Thoracic aorta (tissue), 2 donors: ENCODE measurements around the gene AVEN. TPM values are rescaled to one million over a fixed set of nuclear protein-coding genes. Genes with fewer than 3 reads are reported as not detected.

Experiments
- ATAC-seq: fragments of 150-250 bp; one replicate; pipeline ENCODE4 v1.8.0; 2017; ENCODE audit warnings: low read depth; ENCODE audit not compliant: insufficient number of reproducible peaks, low FRiP score
- DNase-seq: peaks from one replicate; pipeline ENCODE4 v3.0.0-alpha.2; 2020; ENCODE audit warnings: low spot score
- H3K27ac ChIP-seq, 2 donors: fragments of 200-600 bp; sonication (generic); 1 replicate in 1 of 2; 2 replicates in 1 of 2; pipeline ENCODE4 v1.5.1; 2016; ENCODE audit warnings: mild to moderate bottlenecking in 2 of 2, moderate library complexity in 2 of 2
- H3K27me3 ChIP-seq: fragments of 200-600 bp; sonication (generic); replicated peaks from 2 replicates; pipeline ENCODE4 v1.6.0; 2016; ENCODE audit warnings: mild to moderate bottlenecking; ENCODE audit not compliant: insufficient read depth
- H3K36me3 ChIP-seq: fragments of 200-600 bp; sonication (generic); one replicate; pipeline ENCODE4 v1.5.1; 2016
- H3K4me1 ChIP-seq, 2 donors: fragments of 200-600 bp; sonication (generic); 1 replicate in 1 of 2; 2 replicates in 1 of 2; pipeline versions ENCODE4 v1.5.1 to v1.6.0; 2016; ENCODE audit warnings: low read depth in 2 of 2, mild to moderate bottlenecking in 1 of 2; ENCODE audit not compliant: control insufficient read depth in 1 of 2
- H3K4me3 ChIP-seq: fragments of 200-600 bp; sonication (generic); 2 replicates; pipeline ENCODE4 v1.5.1; 2016; ENCODE audit warnings: mild to moderate bottlenecking
- H3K9me3 ChIP-seq: fragments of 200-600 bp; sonication (generic); 2 replicates; pipeline ENCODE4 v1.5.1; 2016
- CTCF ChIP-seq: fragments of 200-600 bp; sonication (generic); IDR thresholded peaks from one replicate; pipeline ENCODE4 v1.5.1; 2019; ENCODE audit warnings: antibody characterized with exemption
- total RNA-seq, 2 donors: library from RNA; depleted of rRNA; stranded (reverse); fragments of >200 nt; gene quantifications; one replicate each; pipeline versions ENCODE4 v1.1.0 to v1.2.3, GENCODE V29; 2016

Gene AVEN
- total RNA-seq, 2 donors from 2014 or later = 26.5 to 29.0 TPM

GRCh38 chr15:33915571-33916407 is 123.2 kb downstream of the AVEN start:
- Histone ChIP-seq H3K9me3 (no peaks in the 10 kb centered on the region), H3K4me3 (no peak overlapping the region), H3K36me3 (no peaks in the 10 kb centered on the region), H3K4me1 (no peaks in the 10 kb centered on the region), H3K27ac (no peak overlapping the region), H3K27me3 (no peaks in the 10 kb centered on the region)
- DNase-seq (no peak), ATAC-seq (no peak)
- no peak for TF ChIP-seq CTCF

GRCh38 chr15:33913459-33913858 is 125.5 kb downstream of the AVEN start:
- Histone ChIP-seq H3K4me1 (no peaks in the 10 kb centered on the region), H3K27me3 (no peaks in the 10 kb centered on the region), H3K9me3 (no peaks in the 10 kb centered on the region), H3K4me3 (no peak overlapping the region), H3K36me3 (no peaks in the 10 kb centered on the region), H3K27ac (no peak overlapping the region)
- no peak for TF ChIP-seq CTCF
- ATAC-seq = no peak
- no peak for DNase-seq

GRCh38 chr15:33912326-33912725 is 126.7 kb downstream of the AVEN start:
- Histone ChIP-seq H3K4me3 (no peak overlapping the region), H3K4me1 (no peaks in the 10 kb centered on the region), H3K36me3 (no peaks in the 10 kb centered on the region), H3K27ac (no peak overlapping the region), H3K9me3 (no peaks in the 10 kb centered on the region), H3K27me3 (no peaks in the 10 kb centered on the region)
- TF ChIP-seq CTCF = no peak
- DNase-seq = no peak
- no peak for ATAC-seq

- Histone ChIP-seq H3K9me3 (no peaks in the 10 kb centered on the region), H3K27me3 (no peaks in the 10 kb centered on the region), H3K27ac (no peak overlapping the region), H3K36me3 (no peaks in the 10 kb centered on the region), H3K4me3 (no peak overlapping the region), H3K4me1 (no peaks in the 10 kb centered on the region)
- TF ChIP-seq CTCF = no peak
- no peak for ATAC-seq
- no peak for DNase-seq
These were observed 128.3 kb downstream of the AVEN start for GRCh38 chr15:33910741-33911140.

GRCh38 chr15:33908406-33908805 is 130.6 kb downstream of the AVEN start:
- no peaks in the 10 kb centered on the region for H3K4me1 ChIP-seq
- no peaks in the 10 kb centered on the region for H3K36me3 ChIP-seq
- H3K27ac ChIP-seq = no peak overlapping the region
- no peaks in the 10 kb centered on the region for H3K9me3 ChIP-seq
- TF ChIP-seq CTCF = no peak
- H3K4me3 ChIP-seq = no peak overlapping the region
- H3K27me3 ChIP-seq = no peaks in the 10 kb centered on the region
- no peak for ATAC-seq
- no peak for DNase-seq
